Cardiac fibroblast (primary cell): ENCODE results near the gene EAF2.
A peak's percentile ranks its signal among the peaks of the same experiment; 100 is the strongest.

Experiments
- DNase-seq, 2 donors: peaks; one replicate each; pipeline versions ENCODE4 v3.0.0 to v3.0.0-alpha.2; 2010; ENCODE audit warnings: low read depth in 2 of 2
- H3K4me3 ChIP-seq, 2 donors: replicated peaks in 1 of 2; 1 replicate in 1 of 2; 2 replicates in 1 of 2; pipeline ENCODE4 v1.5.1; 2011; ENCODE audit warnings: low read depth in 2 of 2, low read length in 2 of 2, mild to moderate bottlenecking in 2 of 2, moderate library complexity in 1 of 2
- TF ChIP-seq, protein P1 (sequence below): IDR thresholded peaks from one replicate; pipeline ENCODE4 v1.5.1; 2011; ENCODE audit warnings: low read depth, mild to moderate bottlenecking, low read length, inconsistent platforms

Gene EAF2

DNA sequence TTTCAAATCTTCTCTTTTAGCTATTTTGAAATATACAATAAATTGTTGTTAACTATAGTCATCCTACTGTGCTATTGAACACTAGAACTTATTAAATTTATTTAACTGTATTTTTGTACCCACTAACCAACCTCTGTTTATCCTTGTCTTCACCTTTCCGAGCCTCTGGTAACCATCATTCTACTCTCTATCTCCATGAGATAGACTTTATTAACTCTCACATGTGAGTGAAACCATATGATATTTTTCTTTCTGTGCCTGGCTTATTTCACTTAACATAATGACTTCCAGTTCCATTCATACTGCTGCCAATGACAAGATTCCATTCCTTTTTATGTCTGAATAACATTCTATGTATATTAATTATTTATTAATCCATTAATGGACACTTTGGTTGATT lies 43.4 kb downstream of the EAF2 start:
- H3K4me3 ChIP-seq, result no peak overlapping the region
- TF ChIP-seq, protein P1, sequence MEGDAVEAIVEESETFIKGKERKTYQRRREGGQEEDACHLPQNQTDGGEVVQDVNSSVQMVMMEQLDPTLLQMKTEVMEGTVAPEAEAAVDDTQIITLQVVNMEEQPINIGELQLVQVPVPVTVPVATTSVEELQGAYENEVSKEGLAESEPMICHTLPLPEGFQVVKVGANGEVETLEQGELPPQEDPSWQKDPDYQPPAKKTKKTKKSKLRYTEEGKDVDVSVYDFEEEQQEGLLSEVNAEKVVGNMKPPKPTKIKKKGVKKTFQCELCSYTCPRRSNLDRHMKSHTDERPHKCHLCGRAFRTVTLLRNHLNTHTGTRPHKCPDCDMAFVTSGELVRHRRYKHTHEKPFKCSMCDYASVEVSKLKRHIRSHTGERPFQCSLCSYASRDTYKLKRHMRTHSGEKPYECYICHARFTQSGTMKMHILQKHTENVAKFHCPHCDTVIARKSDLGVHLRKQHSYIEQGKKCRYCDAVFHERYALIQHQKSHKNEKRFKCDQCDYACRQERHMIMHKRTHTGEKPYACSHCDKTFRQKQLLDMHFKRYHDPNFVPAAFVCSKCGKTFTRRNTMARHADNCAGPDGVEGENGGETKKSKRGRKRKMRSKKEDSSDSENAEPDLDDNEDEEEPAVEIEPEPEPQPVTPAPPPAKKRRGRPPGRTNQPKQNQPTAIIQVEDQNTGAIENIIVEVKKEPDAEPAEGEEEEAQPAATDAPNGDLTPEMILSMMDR, result no peak
- DNase-seq, result no peak

DNA sequence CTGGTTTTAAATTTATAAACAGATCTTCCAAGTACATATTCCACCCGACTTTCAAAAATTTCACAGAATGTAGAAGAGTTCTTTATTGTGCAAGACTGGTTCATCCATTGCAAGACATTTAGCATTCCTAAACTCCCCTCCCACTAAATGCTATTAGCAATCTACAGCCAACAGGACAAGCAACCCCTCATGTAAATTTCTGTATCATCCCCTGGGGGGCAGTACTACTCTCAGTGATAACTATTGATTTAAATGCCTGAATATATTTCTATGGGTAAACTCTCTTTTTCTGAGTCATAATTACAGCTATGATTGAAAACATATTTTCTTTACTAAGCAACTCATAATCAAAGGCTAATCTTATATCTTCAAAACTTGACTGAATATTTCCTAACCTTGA lies 48.5 kb downstream of the EAF2 start:
- peak; percentile 43 to 44 for DNase-seq
- H3K4me3 ChIP-seq, result no peak overlapping the region

DNA sequence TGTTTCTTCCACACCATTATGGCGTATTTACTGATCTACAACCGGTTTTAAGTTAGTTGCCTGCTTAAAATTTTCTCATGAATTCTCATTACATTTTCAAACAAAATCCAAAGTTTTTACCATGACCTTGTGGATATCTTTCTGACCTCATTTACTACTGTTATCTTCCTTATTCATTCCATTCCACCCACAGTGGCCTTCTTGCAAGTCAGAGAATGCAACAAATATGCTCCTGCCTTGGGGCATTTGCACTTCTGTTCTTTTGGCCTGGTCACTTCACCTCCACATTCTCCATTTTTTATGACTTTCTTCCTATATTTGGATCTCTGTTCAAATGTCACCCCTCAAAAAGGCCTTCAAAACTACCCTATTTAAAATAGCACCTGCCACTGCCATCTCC lies 50.4 kb downstream of the EAF2 start:
- TF ChIP-seq, protein P1, result no peak
- peak in 1 of 2 donors; percentile 4 for DNase-seq
- H3K4me3 ChIP-seq, result no peak overlapping the region

More for the DNA sequence above, 48.5 kb downstream of the EAF2 start:
- TF ChIP-seq, protein P1, result peak; percentile 7

DNA sequence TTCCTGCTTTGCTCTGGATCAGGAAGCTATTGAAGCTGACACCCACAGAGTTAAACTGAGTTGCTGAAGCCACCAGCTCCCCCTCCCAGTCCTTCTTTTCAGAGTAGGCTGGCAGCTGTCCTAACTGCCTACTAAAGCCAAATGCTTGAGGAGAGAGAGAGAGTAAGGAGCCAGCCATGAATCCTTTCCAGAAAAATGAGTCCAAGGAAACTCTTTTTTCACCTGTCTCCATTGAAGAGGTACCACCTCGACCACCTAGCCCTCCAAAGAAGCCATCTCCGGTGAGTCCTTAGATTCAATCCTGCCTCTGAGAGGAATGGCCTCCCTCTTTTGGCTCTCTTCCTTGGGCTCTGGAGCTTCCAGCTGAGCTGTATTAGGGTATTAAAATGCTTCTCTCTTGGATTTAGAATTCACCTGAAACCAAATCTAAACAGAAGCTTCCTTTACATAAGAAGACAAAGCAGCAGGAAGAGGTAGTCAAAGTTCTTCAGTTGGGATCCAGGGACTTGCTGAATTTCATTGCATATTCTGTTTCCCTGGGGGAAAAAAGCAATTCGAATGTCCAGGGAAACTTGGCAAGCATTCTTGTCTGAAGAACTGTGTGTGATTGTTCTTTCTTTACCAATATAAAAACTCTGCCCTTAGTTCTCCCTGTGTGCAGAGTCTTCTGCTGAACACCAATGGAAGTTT lies 59.4 kb downstream of the EAF2 start, which contains the start of gene SLC15A2:
TSS of gene SLC15A2 (plus strand) at position 101 of the 690 bp plus-strand sequence. CDS start at position 177, 76 bp downstream.
- TF ChIP-seq, protein P1, result no peak
- H3K4me3 ChIP-seq, result no peak within 1 kb of the TSS
- peak in 1 of 2 donors; percentile 25 for DNase-seq

DNA sequence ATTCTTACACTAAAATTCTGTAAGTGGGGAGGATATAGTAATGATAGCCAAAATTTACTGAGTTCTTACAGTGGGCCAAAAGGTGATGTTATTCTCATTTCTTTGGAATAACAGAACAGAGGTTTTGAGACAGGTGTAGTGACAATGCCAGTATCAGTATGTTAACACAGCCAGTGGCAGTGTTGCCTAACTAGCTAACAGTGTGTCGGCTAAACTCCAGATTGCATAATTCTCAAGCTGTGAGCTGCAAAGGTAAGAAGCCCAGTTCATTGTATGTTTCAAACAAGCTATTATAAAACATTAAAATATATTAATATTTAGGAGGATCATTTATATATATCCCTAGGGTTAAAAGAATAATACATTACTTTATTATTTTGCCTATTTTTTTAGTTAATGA lies 60.1 kb downstream of the EAF2 start:
- H3K4me3 ChIP-seq, result no peak overlapping the region
- TF ChIP-seq, protein P1, result no peak
- DNase-seq, result no peak

DNA sequence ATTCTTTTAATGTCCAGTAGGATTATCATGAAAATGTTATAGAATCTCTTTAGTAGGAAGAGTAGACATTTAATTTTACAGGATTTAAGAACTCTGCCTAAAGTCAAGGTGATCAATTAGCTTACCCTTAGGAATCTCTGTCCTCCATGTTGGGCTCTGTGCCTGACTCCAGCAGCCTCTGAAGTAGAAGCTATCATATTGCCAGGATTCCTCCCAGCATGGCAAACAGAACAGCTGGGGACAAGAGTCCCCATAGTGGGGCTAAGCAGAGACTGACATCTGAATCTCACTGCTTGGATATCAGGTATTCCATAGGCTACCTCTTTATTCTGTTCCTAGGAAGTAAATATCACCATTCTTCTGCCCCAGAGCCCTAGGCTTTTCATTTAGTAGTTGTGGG lies 60.7 kb downstream of the EAF2 start:
- no peak for DNase-seq
- TF ChIP-seq, protein P1, result no peak
- H3K4me3 ChIP-seq, result no peak overlapping the region
